ENCODE measurements around the gene UFM1.
"Not testable (repeated sequence)": the region's sequence is repeated elsewhere in the genome, so short reads cannot be mapped to it uniquely, and the experiment has no call there.

UFM1 gene

DNA sequence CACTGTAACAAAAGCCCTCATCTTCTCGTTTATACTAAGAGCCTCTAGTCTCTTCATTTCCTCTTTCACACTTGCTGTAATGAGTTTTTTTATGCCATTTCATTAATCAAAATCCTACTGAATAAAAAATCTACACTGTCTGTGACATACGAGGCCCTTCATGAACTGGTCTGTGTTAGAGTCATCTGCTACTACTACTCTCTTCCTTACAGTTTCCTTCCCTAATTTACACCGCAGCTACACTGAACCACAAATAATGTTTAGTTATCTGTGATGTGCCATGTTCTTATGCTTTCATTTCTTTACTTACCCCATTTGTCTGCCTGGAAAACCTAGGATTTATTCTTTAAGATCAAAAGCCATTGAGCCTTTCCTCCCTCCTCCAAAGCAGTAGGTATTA lies 16.0 kb downstream of the UFM1 start:
- DNase-seq (ENCODE audit: low read depth in 3 of 3) = no peak

GRCh38 chr13:38366954-38367645 lies 17.4 kb downstream of the UFM1 start:
- DNase-seq (ENCODE audit: low read depth in 3 of 3) = no peak

DNA sequence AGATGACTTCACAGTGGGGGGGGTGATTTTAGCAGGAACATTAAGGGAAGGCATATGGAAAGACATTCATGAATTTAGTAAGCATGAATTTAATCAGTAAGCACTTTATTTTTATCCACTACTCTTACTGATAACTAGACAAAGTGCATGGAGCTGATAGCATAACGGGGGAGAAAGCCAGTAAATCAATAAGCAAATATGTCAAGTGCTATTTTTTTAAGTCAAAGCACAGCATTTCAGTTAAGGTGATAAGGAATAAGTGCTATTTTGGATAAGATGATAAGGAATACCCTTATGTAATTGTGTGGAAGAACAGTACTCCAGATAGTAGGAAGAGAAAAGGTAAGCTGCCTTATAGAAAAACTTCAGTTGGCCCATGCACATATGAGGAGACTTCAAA lies 19.4 kb downstream of the UFM1 start:
- no peak for DNase-seq (ENCODE audit: low read depth in 3 of 3)

DNA sequence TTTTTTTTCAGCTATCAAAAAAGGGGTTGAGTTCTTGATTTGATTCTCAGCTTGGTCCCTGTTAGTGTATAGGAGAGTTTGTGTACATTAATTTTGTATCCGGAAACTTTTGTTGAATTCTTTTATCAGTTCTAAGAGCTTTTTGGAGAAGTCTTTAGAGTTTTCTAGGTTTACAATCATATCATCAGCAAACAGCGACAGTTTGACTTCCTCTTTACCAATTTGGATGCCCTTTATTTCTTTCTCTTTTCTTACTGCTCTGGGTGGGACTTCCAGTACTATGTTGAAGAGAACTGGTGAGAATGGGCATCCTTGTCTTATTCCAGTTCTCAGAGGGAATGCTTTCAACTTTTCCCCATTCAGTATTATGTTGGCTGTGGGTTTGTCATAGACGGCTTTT lies 20.4 kb downstream of the UFM1 start:
- not testable (repeated sequence) for DNase-seq (ENCODE audit: low read depth in 3 of 3)

DNA sequence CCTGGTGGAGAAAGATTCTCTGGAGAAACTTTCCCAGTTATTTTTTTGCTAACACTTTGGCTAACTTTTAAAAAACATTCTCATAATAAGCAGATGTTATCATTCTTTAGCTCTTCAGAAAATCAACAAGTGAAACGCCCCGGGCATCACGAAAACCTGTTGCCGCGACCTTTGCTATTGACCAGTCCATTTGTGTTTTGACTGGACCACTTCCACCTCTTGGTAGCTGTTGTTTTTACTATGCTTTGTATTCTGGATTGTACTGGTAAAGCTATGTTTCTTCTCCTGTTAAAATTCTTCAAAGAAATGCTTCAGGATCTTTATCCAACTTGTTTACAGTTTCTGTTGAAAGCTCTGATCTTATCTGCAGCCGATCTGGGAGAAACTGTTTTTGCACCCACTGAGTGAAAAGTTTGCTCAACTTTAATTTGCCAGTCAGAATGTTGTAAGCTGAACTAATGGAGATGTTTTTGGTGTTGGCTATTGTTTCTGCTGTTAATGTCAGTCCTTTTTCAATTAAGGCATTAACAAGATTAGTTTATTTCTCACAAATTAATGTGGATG lies 23.3 kb downstream of the UFM1 start:
- no peak for DNase-seq (ENCODE audit: low read depth in 3 of 3)

- DNase-seq (ENCODE audit: low read depth in 3 of 3) = no peak
Observed at GRCh38 chr13:38376546-38376945, 26.9 kb downstream of the UFM1 start.

DNA sequence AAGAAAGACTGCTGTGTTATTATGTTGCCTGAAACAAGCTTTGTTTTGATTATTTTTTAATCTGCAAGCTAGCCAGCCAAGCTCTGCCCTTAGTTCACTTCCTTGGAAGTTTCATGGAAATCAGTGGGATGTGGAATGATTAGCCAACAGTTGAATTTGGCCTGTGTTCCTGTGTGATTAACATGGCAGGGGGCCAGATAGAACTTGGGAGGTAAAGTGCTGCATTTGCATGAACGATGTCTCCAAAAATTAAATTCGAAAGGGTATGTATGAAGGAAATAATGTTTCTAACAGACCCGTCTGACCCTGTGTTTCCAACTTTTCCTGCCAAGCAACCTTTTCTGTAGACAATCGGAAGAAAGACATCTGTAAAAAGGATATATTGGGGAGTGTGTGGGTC lies 32.2 kb downstream of the UFM1 start:
- no peak for DNase-seq (ENCODE audit: low read depth in 3 of 3)

- no peak for DNase-seq (ENCODE audit: low read depth in 3 of 3)
Observed at GRCh38 chr13:38382946-38383345, 33.3 kb downstream of the UFM1 start.

- no peak for DNase-seq (ENCODE audit: low read depth in 3 of 3)
Observed at GRCh38 chr13:38384171-38384570, 34.5 kb downstream of the UFM1 start.

DNA sequence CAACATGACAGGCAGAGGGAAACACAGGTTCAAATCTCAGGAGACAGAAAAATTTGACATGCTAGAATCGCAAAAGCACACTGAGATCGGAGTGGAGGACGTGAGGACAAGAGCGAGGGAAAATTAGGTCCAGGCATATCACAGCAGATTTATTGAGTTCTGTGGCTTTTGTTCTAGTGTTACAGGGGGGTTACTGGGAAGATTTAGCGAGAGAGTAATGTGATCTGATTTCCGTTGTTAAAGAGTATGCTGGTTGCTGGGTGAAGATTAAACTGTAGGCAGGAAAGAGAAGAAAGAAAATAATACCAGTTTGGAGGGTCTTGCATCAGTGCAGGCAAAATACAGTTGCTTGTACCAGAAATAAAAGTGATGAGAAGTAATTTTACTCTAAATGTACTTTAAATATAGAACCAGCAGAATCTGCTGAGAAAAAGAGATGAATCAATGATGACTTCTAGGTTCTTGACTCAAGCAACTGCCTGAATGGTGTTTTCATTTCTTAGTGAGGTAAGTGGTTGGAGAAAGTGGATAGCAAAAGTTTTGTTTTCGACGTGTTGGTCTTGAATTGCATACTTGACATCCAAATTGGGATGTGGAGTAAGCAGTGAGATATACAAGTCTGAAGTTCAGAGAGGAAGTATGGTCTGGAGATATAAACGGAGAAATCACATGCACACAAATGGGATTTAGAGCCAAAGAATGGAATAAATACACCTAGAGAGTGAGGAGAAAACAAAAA lies 35.7 kb downstream of the UFM1 start:
- no peak for DNase-seq (ENCODE audit: low read depth in 3 of 3)

- DNase-seq (ENCODE audit: low read depth in 3 of 3) = no peak
Observed at GRCh38 chr13:38386421-38386820, 36.8 kb downstream of the UFM1 start.

GRCh38 chr13:38391341-38391740 lies 41.7 kb downstream of the UFM1 start:
- no peak for DNase-seq (ENCODE audit: low read depth in 3 of 3)

DNA sequence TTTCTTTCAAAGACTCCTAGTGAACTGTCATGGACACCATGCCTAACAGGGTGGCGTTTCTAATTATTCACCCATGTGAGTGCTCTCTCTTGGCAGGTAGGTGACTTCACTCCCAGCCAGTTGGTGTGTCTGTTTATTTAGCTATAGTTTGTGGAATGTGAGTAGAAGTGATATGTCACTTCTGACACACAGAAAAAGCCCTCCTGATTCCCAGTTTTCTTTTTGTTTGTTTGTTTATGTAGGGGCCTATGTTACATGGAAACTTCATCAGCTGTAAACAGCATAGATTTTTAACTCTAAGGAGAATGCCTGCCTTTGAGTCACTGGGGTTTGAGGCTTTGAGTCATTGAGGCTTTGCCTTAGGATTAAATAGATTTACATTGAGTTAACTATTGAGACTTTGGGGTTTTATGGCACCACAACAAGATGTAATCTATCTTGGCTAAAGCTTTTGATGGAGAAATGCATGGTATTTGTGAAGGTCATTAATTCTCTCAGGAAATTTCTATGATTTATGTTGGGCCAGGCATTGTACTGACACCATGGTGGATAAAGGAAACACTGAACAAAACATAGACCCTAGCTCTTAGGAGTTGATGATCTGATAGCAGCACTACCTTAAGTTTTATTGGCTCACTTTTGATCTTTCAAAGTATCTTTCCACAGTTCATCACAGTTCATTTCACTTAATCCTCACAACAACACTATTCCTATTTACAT lies 45.3 kb downstream of the UFM1 start:
- no peak for DNase-seq (ENCODE audit: low read depth in 3 of 3)

DNA sequence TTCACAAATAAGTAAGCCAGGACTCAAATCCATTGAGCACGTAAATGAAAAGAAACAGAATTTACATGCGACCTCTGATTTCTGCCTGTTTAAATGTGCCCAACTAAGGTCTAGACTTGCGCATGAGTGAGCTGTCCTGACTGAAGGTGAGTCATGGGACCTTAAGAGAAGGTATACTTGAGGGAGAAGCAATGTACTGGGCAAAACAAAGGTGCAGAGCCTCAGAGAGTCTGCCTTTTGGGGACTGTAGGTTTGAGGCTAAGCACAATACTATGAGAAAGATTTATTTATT lies 45.8 kb downstream of the UFM1 start:
- DNase-seq (ENCODE audit: low read depth in 3 of 3) = no peak

- no peak for DNase-seq (ENCODE audit: low read depth in 3 of 3)
Observed at GRCh38 chr13:38398711-38399493, 49.3 kb downstream of the UFM1 start.

GRCh38 chr13:38399535-38399934 lies 49.9 kb downstream of the UFM1 start:
- DNase-seq (ENCODE audit: low read depth in 3 of 3) = no peak

GRCh38 chr13:38401276-38401675 lies 51.6 kb downstream of the UFM1 start:
- no peak for DNase-seq (ENCODE audit: low read depth in 3 of 3)

DNA sequence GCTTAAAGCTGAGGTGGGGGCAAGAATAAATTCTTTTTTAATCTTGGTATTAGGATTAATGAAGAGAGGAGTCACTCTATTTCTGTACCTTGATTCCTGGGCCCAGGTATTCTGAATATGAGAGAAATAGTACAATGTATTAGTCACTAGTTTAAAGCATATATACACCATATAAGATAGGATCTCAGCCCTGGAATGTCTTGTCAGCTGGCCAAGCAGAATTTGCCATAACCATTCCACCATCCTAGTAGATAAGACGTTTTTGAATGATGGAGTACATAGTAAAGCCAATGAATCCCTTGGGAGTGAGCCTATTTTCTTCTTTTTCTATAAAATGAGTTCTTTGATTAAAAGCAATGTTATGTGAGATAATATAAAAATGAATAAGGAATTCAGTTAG lies 55.6 kb downstream of the UFM1 start:
- DNase-seq (ENCODE audit: low read depth in 3 of 3) = no peak

DNA sequence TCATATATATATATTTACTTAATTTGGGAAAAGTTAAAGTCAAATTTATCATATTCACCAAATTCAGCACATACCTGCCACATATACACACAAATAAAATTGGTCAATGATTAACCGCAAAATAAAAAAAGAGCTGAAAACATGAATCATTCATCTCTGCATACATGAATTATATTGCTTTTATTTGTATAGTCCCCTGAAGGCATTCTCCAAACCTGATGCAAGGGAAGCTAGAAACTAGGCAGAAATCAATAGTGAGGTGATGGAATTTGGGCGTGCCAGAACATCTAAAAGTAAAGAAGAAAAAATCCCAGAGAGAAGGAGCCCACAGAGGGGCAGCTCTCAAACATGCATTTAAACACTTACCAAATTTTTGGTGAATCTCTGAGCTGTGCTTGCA lies 60.1 kb downstream of the UFM1 start:
- DNase-seq (ENCODE audit: low read depth in 3 of 3) = no peak

- DNase-seq (ENCODE audit: low read depth in 3 of 3) = no peak
Observed at GRCh38 chr13:38412266-38412665, 62.6 kb downstream of the UFM1 start.
